Ishikawa (cell line): Measurements from ENCODE around the gene OR51B6.

Experiments
- CEBPB ChIP-seq: IDR thresholded peaks from 2 replicates; pipeline ENCODE4 v1.6.1; 2012
- CREB1 ChIP-seq: IDR thresholded peaks from 2 replicates; pipeline ENCODE4 v1.6.1; 2012; ENCODE audit warnings: low read depth
- EGR1 ChIP-seq: IDR thresholded peaks from 2 replicates; pipeline ENCODE4 v1.6.1; 2012
- FOXM1 ChIP-seq: IDR thresholded peaks from 2 replicates; pipeline ENCODE4 v1.6.1; 2012; ENCODE audit warnings: low read depth, borderline replicate concordance
- NFIC ChIP-seq: IDR thresholded peaks from 2 replicates; pipeline ENCODE4 v1.6.1; 2012
- RAD21 ChIP-seq: IDR thresholded peaks from 2 replicates; pipeline ENCODE4 v1.6.1; 2012; ENCODE audit warnings: low read depth
- TCF12 ChIP-seq: IDR thresholded peaks from 2 replicates; pipeline ENCODE4 v1.6.1; 2012; ENCODE audit warnings: low read depth
- TEAD4 ChIP-seq: IDR thresholded peaks from 2 replicates; pipeline ENCODE4 v1.6.1; 2012

DNA sequence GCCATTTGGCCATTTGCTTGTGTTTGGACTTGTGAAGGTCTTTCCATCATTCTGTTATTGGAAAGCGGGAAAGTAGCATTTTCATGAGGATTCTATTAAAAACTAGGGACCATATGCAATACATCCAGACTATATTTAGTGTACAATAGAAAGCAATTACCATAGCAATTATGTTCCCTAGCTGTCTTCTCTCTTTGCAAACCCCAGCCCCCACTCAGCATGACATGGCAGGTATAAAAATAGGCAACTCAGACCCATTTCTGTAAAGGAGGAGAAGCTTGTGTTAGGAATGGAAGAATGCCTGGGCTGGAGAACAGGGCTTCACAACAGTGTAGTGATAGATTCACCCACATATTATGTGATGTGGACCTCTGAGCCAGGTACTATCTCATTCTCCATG, 12.4 kb downstream of the OR51B6 start:
- TF ChIP-seq TEAD4, result no peak
- TF ChIP-seq TCF12, result no peak
- no peak for TF ChIP-seq CEBPB
- no peak for TF ChIP-seq RAD21
- TF ChIP-seq NFIC, result no peak
- no peak for TF ChIP-seq EGR1
- TF ChIP-seq FOXM1, result no peak
- no peak for TF ChIP-seq CREB1
